H1 (cell line): ENCODE data around the gene HDAC6. TPM values are rescaled to one million over a fixed set of nuclear protein-coding genes. Genes with fewer than 3 reads are reported as not detected.

Experiments used
- CTCF ChIA-PET: fragments of 300-600 bp; sonication (Branson Sonifier 250); formaldehyde crosslinking; loops from one replicate; lab custom pipeline; 2021; ENCODE audit not compliant: partially characterized antibody; lab: Charles Lee
- POLR2A ChIA-PET: fragments of 300-600 bp; sonication (Branson Sonifier 250); formaldehyde crosslinking; loops from one replicate; lab custom pipeline; 2021; ENCODE audit warnings: inconsistent platforms; ENCODE audit not compliant: partially characterized antibody; lab: Charles Lee
- DNase-seq, 2 experiments: peaks; one replicate each; pipeline versions ENCODE4 v3.0.0 to v3.0.0-alpha.2; 2010 to 2022; ENCODE audit warnings: low spot score in 2 of 2, low read depth in 1 of 2, mixed read lengths in 1 of 2
- FAIRE-seq: peaks from 2 replicates; lab custom pipeline; 2011; peaks lifted over from hg19 to GRCh38; lab: Jason Lieb, UNC
- H2AFZ ChIP-seq: 2 replicates; pipeline ENCODE4 v1.8.1; 2012; ENCODE audit warnings: low read length, inconsistent platforms
- H2AK5ac ChIP-seq: 2 replicates; pipeline ENCODE4 v1.6.1; 2013; ENCODE audit warnings: low read depth, low read length
- H2BK120ac ChIP-seq: replicated peaks from 2 replicates; pipeline ENCODE3; 2013; ENCODE audit warnings: low read depth, low read length, inconsistent platforms
- H2BK12ac ChIP-seq: 2 replicates; pipeline ENCODE4 v1.6.1; 2013; ENCODE audit warnings: low read depth, low read length
- H2BK15ac ChIP-seq: 2 replicates; pipeline ENCODE4 v1.6.1; 2013; ENCODE audit warnings: low read length
- H2BK20ac ChIP-seq: 2 replicates; pipeline ENCODE4 v1.6.1; 2013; ENCODE audit warnings: low read length
- H2BK5ac ChIP-seq: 2 replicates; pipeline ENCODE4 v1.6.1; 2013; ENCODE audit warnings: low read depth, low read length
- H3K14ac ChIP-seq: 2 replicates; pipeline ENCODE4 v1.6.1; 2013; ENCODE audit warnings: inconsistent platforms; ENCODE audit not compliant: insufficient read length
- H3K18ac ChIP-seq: 2 replicates; pipeline ENCODE4 v1.6.1; 2013; ENCODE audit warnings: low read length; ENCODE audit errors: extremely low read depth
- H3K23ac ChIP-seq: 2 replicates; pipeline ENCODE4 v1.6.1; 2013; ENCODE audit warnings: inconsistent platforms; ENCODE audit not compliant: insufficient read length
- H3K23me2 ChIP-seq: 2 replicates; pipeline ENCODE4 v1.6.1; 2013; ENCODE audit warnings: low read depth, low read length
- H3K27ac ChIP-seq: 2 replicates; pipeline ENCODE4 v1.6.1; 2011; ENCODE audit warnings: low read depth, low read length, inconsistent platforms
- H3K27me3 ChIP-seq, 4 experiments: replicated peaks in 1 of 4; 1 replicate in 1 of 4; 2 replicates in 3 of 4; pipeline versions ENCODE4 v1.6.1 to v1.8.1; 2011 to 2013; ENCODE audit warnings: low read length in 3 of 4, mild to moderate bottlenecking in 3 of 4, inconsistent platforms in 2 of 4, mixed read lengths in 2 of 4, moderate library complexity in 1 of 4; ENCODE audit not compliant: control insufficient read depth in 3 of 4, insufficient read depth in 3 of 4; ENCODE audit errors: extremely low read depth in 1 of 4
- H3K36me3 ChIP-seq, 4 experiments: 2 replicates each; pipeline versions ENCODE4 v1.6.1 to v1.8.1; 2011 to 2013; ENCODE audit warnings: mild to moderate bottlenecking in 4 of 4, low read length in 3 of 4, moderate library complexity in 2 of 4, control low read depth in 1 of 4, inconsistent platforms in 1 of 4; ENCODE audit not compliant: insufficient read depth in 4 of 4, control insufficient read depth in 2 of 4
- H3K4ac ChIP-seq: replicated peaks from 2 replicates; pipeline ENCODE3; 2013; ENCODE audit warnings: low read length, low read depth, mixed read lengths, inconsistent platforms; ENCODE audit not compliant: insufficient read length
- H3K4me1 ChIP-seq, 4 experiments: replicated peaks in 1 of 4; 1 replicate in 1 of 4; 2 replicates in 3 of 4; pipeline versions ENCODE4 v1.6.1 to v1.8.1; 2011 to 2013; ENCODE audit warnings: low read length in 3 of 4, inconsistent platforms in 2 of 4, mixed read lengths in 1 of 4; ENCODE audit not compliant: insufficient read depth in 4 of 4, control insufficient read depth in 3 of 4
- H3K4me2 ChIP-seq, 2 experiments: 2 replicates each; pipeline versions ENCODE4 v1.6.1 to v1.8.1; 2011 to 2013; ENCODE audit warnings: low read depth in 2 of 2, low read length in 2 of 2, control low read depth in 1 of 2, inconsistent platforms in 1 of 2, mild to moderate bottlenecking in 1 of 2; ENCODE audit not compliant: insufficient read depth in 1 of 2
- H3K4me3 ChIP-seq, 4 experiments: fragments of 200-600, 300-600 bp in 1 of 4; sonication (generic), shearing (Covaris generic), sonication (Bioruptor Twin) in 1 of 4; 2 replicates each; pipeline versions ENCODE4 v1.5.1 to v1.8.1; 2011 to 2016; ENCODE audit warnings: low read length in 4 of 4, low read depth in 3 of 4, control low read depth in 2 of 4, inconsistent platforms in 2 of 4, mild to moderate bottlenecking in 2 of 4, mixed read lengths in 1 of 4, moderate library complexity in 1 of 4; ENCODE audit not compliant: insufficient read depth in 2 of 4; ENCODE audit errors: extremely low read depth in 1 of 4
- H3K56ac ChIP-seq: replicated peaks from 2 replicates; pipeline ENCODE3; 2013; ENCODE audit warnings: low read depth, mild to moderate bottlenecking, mixed read lengths, low read length, inconsistent platforms; ENCODE audit not compliant: insufficient read length
- H3K79me1 ChIP-seq: 2 replicates; pipeline ENCODE4 v1.6.1; 2013; ENCODE audit warnings: low read depth, low read length, control low read depth
- H3K79me2 ChIP-seq, 2 experiments: 2 replicates each; pipeline versions ENCODE4 v1.6.1 to v1.8.1; 2012 to 2013; ENCODE audit warnings: low read length in 2 of 2, mild to moderate bottlenecking in 2 of 2, inconsistent platforms in 1 of 2; ENCODE audit not compliant: insufficient read depth in 2 of 2, control insufficient read depth in 1 of 2
- H3K9ac ChIP-seq, 4 experiments: replicated peaks in 1 of 4; 1 replicate in 1 of 4; 2 replicates in 3 of 4; pipeline versions ENCODE4 v1.6.1 to v1.8.1; 2011 to 2013; ENCODE audit warnings: low read depth in 3 of 4, low read length in 3 of 4, control low read depth in 2 of 4, mild to moderate bottlenecking in 2 of 4, moderate library complexity in 2 of 4, inconsistent platforms in 1 of 4; ENCODE audit errors: extremely low read depth in 1 of 4
- H3K9me3 ChIP-seq, 2 experiments: 2 replicates each; pipeline versions ENCODE4 v1.6.1 to v1.8.1; 2012 to 2013; ENCODE audit warnings: mild to moderate bottlenecking in 2 of 2, moderate library complexity in 2 of 2, control low read depth in 1 of 2, inconsistent platforms in 1 of 2, low read depth in 1 of 2, low read length in 1 of 2, mixed read lengths in 1 of 2; ENCODE audit not compliant: insufficient read depth in 2 of 2
- H4K20me1 ChIP-seq, 2 experiments: replicated peaks in 1 of 2; 2 replicates each; pipeline versions ENCODE3 to v1.8.1; 2011 to 2013; ENCODE audit warnings: inconsistent platforms in 2 of 2, low read length in 2 of 2, mild to moderate bottlenecking in 1 of 2; ENCODE audit not compliant: insufficient read depth in 2 of 2, control insufficient read depth in 1 of 2
- H4K5ac ChIP-seq: 2 replicates; pipeline ENCODE4 v1.6.1; 2013; ENCODE audit warnings: low read length, low read depth, mixed read lengths, inconsistent platforms; ENCODE audit not compliant: insufficient read length
- H4K8ac ChIP-seq: 2 replicates; pipeline ENCODE4 v1.8.0; 2013; ENCODE audit warnings: mild to moderate bottlenecking, moderate library complexity, low read length, inconsistent platforms; ENCODE audit not compliant: insufficient read depth; ENCODE audit errors: extremely low read depth
- H4K91ac ChIP-seq: replicated peaks from 2 replicates; pipeline ENCODE3; 2013; ENCODE audit warnings: low read length, mixed read lengths, inconsistent platforms; ENCODE audit not compliant: insufficient read length
- RAD21 ChIP-seq, 2 experiments: IDR thresholded peaks in 1 of 2; conservative IDR thresholded peaks in 1 of 2; 2 replicates each; pipeline ENCODE4 v1.6.1; 2011; ENCODE audit warnings: low read depth in 2 of 2, low read length in 2 of 2, improper control_type of control experiment in 1 of 2, inconsistent platforms in 1 of 2, mild to moderate bottlenecking in 1 of 2, moderate library complexity in 1 of 2
- WGBS, 2 experiments: shearing (Covaris generic) in 1 of 2; methylation state at CpG; one replicate each; pipeline versions ENCODE4 v1.1.6 to v1.1.7; 2013 to 2015; ENCODE audit warnings: low lambda C conversion rate in 2 of 2, mixed read lengths in 2 of 2, inconsistent platforms in 1 of 2, low coverage in 1 of 2, missing lambda C conversion rate in 1 of 2; ENCODE audit not compliant: insufficient replicate concordance in 2 of 2, insufficient coverage in 1 of 2, insufficient read length in 1 of 2; ENCODE audit errors: extremely low coverage in 1 of 2, missing lambda C conversion rate in 1 of 2; 5-methylcytosine and 5-hydroxymethylcytosine counted together
- polyA plus RNA-seq, 7 experiments: library from polyadenylated mRNA; depleted of rRNA in 3 of 7; stranded (reverse) in 5 of 7; unstranded in 2 of 7; fragments of >200 nt in 5 of 7; fragments of 200-250 nt in 2 of 7; gene quantifications; 1 replicate in 5 of 7; 2 replicates in 1 of 7; 4 replicates in 1 of 7; pipeline versions ENCODE4 v1.2.1 to v1.2.3, GENCODE V29; 2011 to 2013; ENCODE audit warnings: missing spikeins in 2 of 7, mixed read lengths in 2 of 7
- total RNA-seq: library from RNA; stranded (reverse); fragmentation: NEBNext Ultra II Directional; extraction: Animal tissue kit (Norgen Biotek cat#: 25700); gene quantifications from 2 replicates; pipeline ENCODE4 v1.2.1, GENCODE V29; 2021
- TF ChIP-seq, protein P1 (sequence below): IDR thresholded peaks from 2 replicates; pipeline ENCODE4 v1.6.1; 2011; ENCODE audit warnings: low read depth, mild to moderate bottlenecking, low read length; ENCODE audit not compliant: insufficient read depth

HDAC6 gene
- total and polyA plus RNA-seq, 2 of the 8 experiments (the other 6 are each of a cell fraction or from before 2014, with no cell fraction given): 34.0 to 51.8 TPM

DNA sequence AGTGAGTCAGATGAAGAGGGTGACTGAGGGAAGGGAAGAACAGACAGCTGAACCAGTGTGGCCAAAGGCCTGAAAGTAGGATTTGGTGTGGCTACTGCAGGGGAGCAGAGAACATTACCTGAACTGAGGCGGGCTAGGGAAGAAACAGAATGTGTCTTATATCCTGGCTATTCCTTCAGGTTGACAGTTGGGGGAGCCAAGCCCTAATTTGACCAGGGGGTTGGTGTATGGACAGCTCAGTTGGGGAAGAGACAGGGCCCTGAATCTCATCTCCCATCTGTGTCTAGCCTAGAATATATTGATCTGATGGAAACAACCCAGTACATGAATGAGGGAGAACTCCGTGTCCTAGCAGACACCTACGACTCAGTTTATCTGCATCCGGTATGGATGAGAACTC lies 4.2 kb downstream of the HDAC6 start:
- H2BK120ac ChIP-seq: no peak overlapping the region

More for the DNA sequence above, 4.2 kb downstream of the HDAC6 start:
- H3K4ac ChIP-seq: no peak overlapping the region
- 90% methylated on average over 1 of the region's 4 CpGs; no CpG with 5 or more reads in 1 of the 2 experiments for WGBS, 2 experiments
- H3K27me3 ChIP-seq: no peaks in the 10 kb centered on the region
- no peaks in the 10 kb centered on the region for H3K79me1 ChIP-seq
- H3K4me1 ChIP-seq: no peaks in the 10 kb centered on the region; a peak in 2 of 7 replicates
- H3K4me3 ChIP-seq: no peak overlapping the region
- H2AFZ ChIP-seq: no peak overlapping the region
- ChIA-PET POLR2A (interaction anchor here (0.6 to 1.5 kb wide), 6 partner anchors 9 to 91 kb away, joined by 3 to 5 read pairs (median 3); partner anchors contain the start of genes PQBP1 and TIMM17B), CTCF (interaction anchor here (0.8 to 1.3 kb wide), 3 partner anchors 11 to 92 kb away, joined by 3 read pairs; partner anchors contain the start of gene PQBP1)
- no peaks in the 10 kb centered on the region; the same call in 1 of the 2 replicates for H3K23me2 ChIP-seq
- no peak overlapping the region for H3K14ac ChIP-seq
- no peak overlapping the region for H2AK5ac ChIP-seq
- H3K79me2 ChIP-seq: no peaks in the 10 kb centered on the region
- H3K56ac ChIP-seq: no peak overlapping the region
- TF ChIP-seq, protein P1, sequence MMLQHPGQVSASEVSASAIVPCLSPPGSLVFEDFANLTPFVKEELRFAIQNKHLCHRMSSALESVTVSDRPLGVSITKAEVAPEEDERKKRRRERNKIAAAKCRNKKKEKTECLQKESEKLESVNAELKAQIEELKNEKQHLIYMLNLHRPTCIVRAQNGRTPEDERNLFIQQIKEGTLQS: no peak
- TF ChIP-seq RAD21 (IDR thresholded peaks at IDR 0.05 in 1 of 2, conservative IDR thresholded peaks at IDR 0.05 in 1 of 2; ENCODE audit: low read depth in 2 of 2, low read length in 2 of 2): peak in 1 of 2 experiments; percentile 43; a peak in 2 of 4 replicates
- H3K4me2 ChIP-seq: no peak overlapping the region
- H4K20me1 ChIP-seq: no peaks in the 10 kb centered on the region
- no peak overlapping the region for H4K91ac ChIP-seq
- H3K27ac ChIP-seq: no peak overlapping the region
- no peak overlapping the region for H2BK12ac ChIP-seq
- no peak overlapping the region for H2BK15ac ChIP-seq
- FAIRE-seq (no peak), DNase-seq (no peak)
- no peak overlapping the region for H4K5ac ChIP-seq
- no peak overlapping the region for H4K8ac ChIP-seq
- no peak overlapping the region for H2BK5ac ChIP-seq
- H3K9me3 ChIP-seq: no peaks in the 10 kb centered on the region
- peaks cover 0 to 13% (median 4%) of the 10 kb centered on the region in 4 experiments; a peak in 5 of 8 replicates for H3K36me3 ChIP-seq
- H3K23ac ChIP-seq: no peak overlapping the region
- no peak overlapping the region for H2BK20ac ChIP-seq
- H3K18ac ChIP-seq: no peak overlapping the region
- no peak overlapping the region for H3K9ac ChIP-seq
